K562 (cell line): ENCODE data around the gene COL4A2. TPM values are rescaled to one million over a fixed set of nuclear protein-coding genes. Genes with fewer than 3 reads are reported as not detected.

Experiments
- ATAC-seq: fragments of 200-7000 bp; cut with Tn5 transposase; 3 replicates; pipeline ENCODE4 v1.9.1; 2020; ENCODE audit warnings: moderate library complexity
- BruUV-seq: library from RNA; stranded (reverse); fragments of 400-500 nt; replicated peaks from 2 replicates; lab custom pipeline; 2021; lab: Mats Ljungman, UMichigan
- CTCF ChIA-PET: fragments of 300-600 bp; formaldehyde crosslinking; extraction: SDS; loops from one replicate; lab custom pipeline; 2021; ENCODE audit warnings: low intra/inter-chr PET ratio; lab: Yijun Ruan, JAX
- POLR2A ChIA-PET: fragments of 300-600, 350-650 bp; sonication (Branson Sonifier 250); formaldehyde crosslinking; extraction: SDS; loops from one replicate; lab custom pipeline; 2021; ENCODE audit warnings: antibody characterized with exemption, inconsistent platforms; lab: Yijun Ruan, JAX
- DNase-seq, 4 experiments: peaks; one replicate each; pipeline versions ENCODE4 v3.0.0 to v3.0.0-alpha.2; 2011 to 2018; ENCODE audit warnings: low spot score in 3 of 4, mixed read lengths in 3 of 4; ENCODE audit errors: extremely low read depth in 1 of 4
- FAIRE-seq: peaks from 2 replicates; lab custom pipeline; 2011; peaks lifted over from hg19 to GRCh38; lab: Jason Lieb, UNC
- H2AFZ ChIP-seq: 2 replicates; pipeline ENCODE4 v1.6.0; 2011; ENCODE audit warnings: low read depth, low read length, control low read depth, inconsistent platforms
- H3K27ac ChIP-seq: fragments of 200-600 bp; 3 replicates; pipeline ENCODE4 v1.8.0; 2011; ENCODE audit warnings: low read depth, mild to moderate bottlenecking, control low read depth, inconsistent platforms, low read length, moderate library complexity, mixed read lengths; ENCODE audit errors: extremely low read depth
- H3K27me3 ChIP-seq, 2 experiments: fragments of 300-600 bp in 1 of 2; 2 replicates in 1 of 2; 3 replicates in 1 of 2; pipeline versions ENCODE4 v1.6.0 to v1.8.0; 2011; ENCODE audit warnings: inconsistent platforms in 2 of 2, low read length in 2 of 2, mild to moderate bottlenecking in 1 of 2, mixed read lengths in 1 of 2, moderate library complexity in 1 of 2; ENCODE audit not compliant: control insufficient read depth in 2 of 2, insufficient read depth in 2 of 2
- H3K36me3 ChIP-seq: fragments of 300-600 bp; 3 replicates; pipeline ENCODE4 v1.8.0; 2011; ENCODE audit warnings: mild to moderate bottlenecking, low read length, inconsistent platforms; ENCODE audit not compliant: control insufficient read depth, insufficient read depth
- H3K4me1 ChIP-seq, 2 experiments: fragments of 200-600 bp in 1 of 2; replicated peaks in 1 of 2; 2 replicates in 1 of 2; 3 replicates in 1 of 2; pipeline versions ENCODE4 v1.5.1 to v1.8.0; 2011; ENCODE audit warnings: inconsistent platforms in 2 of 2, low read length in 2 of 2, mild to moderate bottlenecking in 1 of 2, mixed read lengths in 1 of 2, moderate library complexity in 1 of 2; ENCODE audit not compliant: control insufficient read depth in 2 of 2, insufficient read depth in 2 of 2
- H3K4me2 ChIP-seq: 2 replicates; pipeline ENCODE4 v1.6.1; 2011; ENCODE audit warnings: low read length, control low read depth, inconsistent platforms, mixed read lengths; ENCODE audit not compliant: insufficient read depth
- H3K4me3 ChIP-seq: fragments of 200-600 bp; sonication (generic), shearing (Covaris generic); 2 replicates; pipeline ENCODE4 v1.5.1; 2016; ENCODE audit warnings: control low read depth, inconsistent platforms
- H3K79me2 ChIP-seq: fragments of 200-600 bp; 3 replicates; pipeline ENCODE4 v1.8.0; 2011; ENCODE audit warnings: low read length, inconsistent platforms; ENCODE audit not compliant: control insufficient read depth, insufficient read depth
- H3K9ac ChIP-seq, 2 experiments: 2 replicates each; pipeline versions ENCODE4 v1.6.0 to v1.6.1; 2011; ENCODE audit warnings: low read depth in 2 of 2, low read length in 2 of 2, control low read depth in 1 of 2, inconsistent platforms in 1 of 2, mild to moderate bottlenecking in 1 of 2, mixed read lengths in 1 of 2; ENCODE audit not compliant: insufficient read depth in 1 of 2
- H3K9me1 ChIP-seq: one replicate; pipeline ENCODE4 v1.6.0; 2011; ENCODE audit warnings: inconsistent platforms, mild to moderate bottlenecking, low read length, moderate library complexity; ENCODE audit not compliant: control insufficient read depth, insufficient read depth
- H3K9me3 ChIP-seq: replicated peaks from 2 replicates; pipeline ENCODE4 v1.5.1; 2011; ENCODE audit warnings: low read depth, low read length, inconsistent platforms; ENCODE audit not compliant: control insufficient read depth, insufficient read depth
- H4K20me1 ChIP-seq: replicated peaks from 2 replicates; pipeline ENCODE4 v1.6.1; 2011; ENCODE audit warnings: low read length, inconsistent platforms, mixed read lengths; ENCODE audit not compliant: control insufficient read depth, insufficient read depth
- ARID1B ChIP-seq: fragments of 450-650 bp; IDR thresholded peaks from 2 replicates; pipeline ENCODE4 v1.6.1; 2016; ENCODE audit warnings: antibody characterized with exemption, mild to moderate bottlenecking, inconsistent platforms
- EP400 ChIP-seq: fragments of 450-650 bp; IDR thresholded peaks from 2 replicates; pipeline ENCODE4 v1.6.1; 2017; ENCODE audit warnings: antibody characterized with exemption, mild to moderate bottlenecking, moderate library complexity
- IFI16 ChIP-seq: fragments of 250-450 bp; sonication (Bioruptor Pico); IDR thresholded peaks from 2 replicates; pipeline ENCODE4 v2.1.2; 2022; ENCODE audit warnings: mild to moderate bottlenecking, inconsistent platforms
- MITF ChIP-seq: IDR thresholded peaks from 2 replicates; pipeline ENCODE4 v1.6.1; 2014; ENCODE audit warnings: antibody characterized with exemption
- SRSF3 ChIP-seq: fragments of 200-400 bp; formaldehyde crosslinking; IDR thresholded peaks from 2 replicates; pipeline ENCODE4 v1.6.1; 2016; ENCODE audit warnings: mild to moderate bottlenecking, low read length, moderate library complexity; ENCODE audit not compliant: insufficient read depth
- TCF3 ChIP-seq: sonication (generic); formaldehyde crosslinking; IDR thresholded peaks from 2 replicates; pipeline ENCODE4 v1.4.0; 2020; ENCODE audit warnings: mild to moderate bottlenecking, missing genetic modification reagents
- TRIM24 ChIP-seq, 2 experiments: fragments of 450-650 bp; IDR thresholded peaks; 2 replicates each; pipeline ENCODE4 v1.6.1; 2016
- USF2 ChIP-seq: sonication (generic); formaldehyde crosslinking; IDR thresholded peaks from 2 replicates; pipeline ENCODE4 v1.5.0; 2020; ENCODE audit warnings: missing genetic modification reagents
- ZKSCAN1 ChIP-seq: fragments of 150-350 bp; IDR thresholded peaks from 2 replicates; pipeline ENCODE4 v1.6.1; 2016; ENCODE audit warnings: low read depth, low read length
- ZNF133 ChIP-seq: fragments of 250-450 bp; sonication (Bioruptor Pico); IDR thresholded peaks from 2 replicates; pipeline ENCODE4 v1.4.0; 2020; ENCODE audit warnings: mild to moderate bottlenecking
- ZNF316 ChIP-seq: fragments of 450-650 bp; IDR thresholded peaks from 2 replicates; pipeline ENCODE4 v1.6.1; 2016
- ZNF778 ChIP-seq: fragments of 450-650 bp; formaldehyde crosslinking; IDR thresholded peaks from 2 replicates; pipeline ENCODE4 v1.4.0; 2020; ENCODE audit warnings: mild to moderate bottlenecking, moderate library complexity
- WGBS: fragments of 100-300 bp; shearing (Covaris generic); methylation state at CpG from one replicate; pipeline ENCODE4 v1.1.6; 2016; ENCODE audit warnings: low coverage, mixed read lengths; ENCODE audit not compliant: insufficient coverage; ENCODE audit errors: missing lambda C conversion rate; 5-methylcytosine and 5-hydroxymethylcytosine counted together
- in situ Hi-C: fragments of 300-500 bp; cut with MboI; formaldehyde crosslinking; loops from 4 replicates; pipeline ENCODE4 v1.15.0; 2018; ENCODE audit warnings: inconsistent platforms, mixed read lengths
- intact Hi-C: fragments of 100-400 bp; cut with micrococcal nuclease; formaldehyde crosslinking; loops from 2 replicates; pipeline ENCODE4 v1.14.2; 2022
- polyA plus RNA-seq, 8 experiments: library from polyadenylated mRNA; depleted of rRNA in 4 of 8; stranded (reverse) in 5 of 8; unstranded in 3 of 8; fragments of >200 nt; fragmentation: Nextera tagmentation in 2 of 8; fragmentation: Illumina TruSeq in 1 of 8; extraction: Ambion mirVana in 2 of 8; extraction: Trizol in 1 of 8; gene quantifications; 2 replicates each; pipeline versions ENCODE4 v1.2.1 to v1.2.3, GENCODE V29; 2011 to 2014; ENCODE audit warnings: inconsistent platforms in 1 of 8, missing spikeins in 1 of 8
- total RNA-seq, 7 experiments: library from RNA; depleted of rRNA in 6 of 7; stranded (reverse); fragments of >200 nt in 6 of 7; fragmentation: Illumina TruSeq in 2 of 7; extraction: Trizol in 2 of 7; gene quantifications; 2 replicates each; pipeline versions ENCODE4 v1.2.1 to v1.2.3, GENCODE V29; 2011 to 2021; ENCODE audit warnings: low replicate concordance in 1 of 7

Gene COL4A2
- total and polyA plus RNA-seq, 9 of the 15 experiments (the other 6 are each of a cell fraction or from before 2014, with no cell fraction given): 0.13 to 15.2 (median 8.1) TPM

GRCh38 chr13:110414931-110415330, 107.8 kb downstream of the COL4A2 start:
- Histone ChIP-seq H3K4me3 (no peak overlapping the region), H3K9ac (no peak overlapping the region), H3K9me1 (no peaks in the 10 kb centered on the region), H3K9me3 (no peaks in the 10 kb centered on the region), H3K27me3 (peaks cover 16 to 36% of the 10 kb centered on the region in 2 experiments; a peak in 4 of 5 replicates), H3K4me1 (no peaks in the 10 kb centered on the region), H4K20me1 (peaks cover 12% of the 10 kb centered on the region; the same call in 1 of the 2 replicates), H3K79me2 (no peaks in the 10 kb centered on the region), H2AFZ (no peak overlapping the region), H3K27ac (no peak overlapping the region), H3K36me3 (no peaks in the 10 kb centered on the region), H3K4me2 (no peak overlapping the region)
- DNase-seq: no peak
- in situ Hi-C loops (no loop called here), intact Hi-C loops (loop anchor here (10.0 kb wide), 1 partner anchor 1450 kb away; no protein-coding TSS in a partner anchor)
- CTCF ChIA-PET: interaction anchor here (0.6 kb wide), 1 partner anchor 201 kb away, joined by 3 read pairs; no protein-coding TSS in a partner anchor
- POLR2A ChIA-PET: no interaction called here
- 0% methylated on average over 2 of the region's 2 CpGs for WGBS
- no peak for FAIRE-seq
- no TSS peak for BruUV-seq
- no peak for ATAC-seq
- no peak for TF ChIP-seq ZKSCAN1
- no peak for TF ChIP-seq TRIM24 (IDR thresholded peaks at IDR 0.05)
- TF ChIP-seq IFI16 (CRISPR knock-in tag): no peak
- no peak for TF ChIP-seq SRSF3

- Histone ChIP-seq H3K27ac (no peak overlapping the region), H2AFZ (no peak overlapping the region), H3K9me1 (no peaks in the 10 kb centered on the region), H4K20me1 (peaks cover 12% of the 10 kb centered on the region; the same call in 1 of the 2 replicates), H3K4me1 (no peaks in the 10 kb centered on the region; a peak in 1 of 5 replicates), H3K9ac (no peak overlapping the region), H3K9me3 (no peaks in the 10 kb centered on the region), H3K4me3 (no peak overlapping the region), H3K27me3 (peaks cover 12 to 36% of the 10 kb centered on the region in 2 experiments; a peak in 4 of 5 replicates), H3K4me2 (no peak overlapping the region), H3K79me2 (no peaks in the 10 kb centered on the region), H3K36me3 (no peaks in the 10 kb centered on the region)
- ChIA-PET CTCF (interaction anchor here (0.6 kb wide), 1 partner anchor 201 kb away, joined by 3 read pairs; no protein-coding TSS in a partner anchor), POLR2A (interaction anchor here (0.7 kb wide), 1 partner anchor 40 kb away, joined by 3 read pairs; no protein-coding TSS in a partner anchor)
- DNase-seq: peak in 2 of 4 experiments; percentile 4 to 8
- 0% methylated on average over 7 of the region's 8 CpGs for WGBS
- in situ Hi-C loops: no loop called here
- TF ChIP-seq ARID1B (no peak), ZNF133 (CRISPR knock-in tag) (no peak), USF2 (CRISPR knock-in tag) (0 out of 2 replicates have a peak, but pooled peaks have one; percentile 8), EP400 (no peak), ZNF316 (no peak), TCF3 (CRISPR knock-in tag) (no peak), MITF (no peak), ZNF778 (no peak)
- BruUV-seq: no TSS peak
- peak; percentile 44; the same call in 2 of the 3 replicates for ATAC-seq
- intact Hi-C loops: loop anchor here (10.0 kb wide), 1 partner anchor 1451 kb away; no protein-coding TSS in a partner anchor
- no peak for FAIRE-seq
These were observed 108.6 kb downstream of the COL4A2 start for GRCh38 chr13:110415669-110416068.
